ENCODE measurements around the gene CEP72.
"Not testable (repeated sequence)": the region's sequence is repeated elsewhere in the genome, so short reads cannot be mapped to it uniquely, and the experiment has no call there.

DNA sequence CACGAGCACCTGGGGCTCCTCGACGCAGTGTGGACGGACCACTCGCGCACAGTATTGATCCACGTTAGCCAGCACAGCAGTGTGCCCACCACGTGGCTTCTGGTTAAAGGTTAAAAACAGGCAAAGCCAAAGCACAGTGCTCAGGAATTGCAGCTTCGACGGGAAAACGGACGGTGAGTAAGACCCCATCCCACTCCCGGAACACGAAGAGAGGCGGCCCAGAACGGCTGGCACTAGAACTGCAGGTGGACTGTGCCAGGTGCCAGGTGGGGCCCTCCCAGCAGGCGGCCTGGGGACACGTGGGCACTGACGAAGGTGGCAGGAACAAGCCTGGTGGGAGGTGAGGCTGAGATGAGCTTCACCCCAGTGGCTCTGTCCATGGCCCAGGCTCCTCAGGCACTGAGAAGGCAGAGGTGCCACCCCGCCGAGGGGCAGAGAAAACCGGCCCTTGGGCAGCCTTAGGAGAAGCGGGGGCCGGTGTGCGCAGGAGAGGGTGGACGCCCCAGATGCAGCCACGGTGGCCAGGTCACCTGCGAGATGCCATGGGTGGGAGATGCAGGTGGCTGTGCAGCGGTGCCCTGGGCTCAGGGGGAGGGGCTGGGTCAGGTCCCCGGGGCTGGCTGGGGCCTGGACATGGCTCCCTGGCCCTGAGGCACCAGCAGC lies 76.3 kb downstream of the CEP72 start:
- not testable (repeated sequence) for TF ChIP-seq SETDB1 (CRISPR knock-in tag; IDR thresholded peaks at IDR 0.05; ENCODE audit: borderline replicate concordance); HCFC1 (IDR thresholded peaks at IDR 0.05; ENCODE audit: low read depth, low read length); USF2 (IDR thresholded peaks at IDR 0.05; ENCODE audit: low read depth, low read length); USF2 (CRISPR knock-in tag; IDR thresholded peaks at IDR 0.05; ENCODE audit: borderline replicate concordance); CEBPB (IDR thresholded peaks at IDR 0.05; ENCODE audit: borderline replicate concordance, low read depth, low read length)

All from HepG2 (cell line).